GM18861 (cell line): ENCODE results near the gene PXDN.
"Not testable (repeated sequence)": the region's sequence is repeated elsewhere in the genome, so short reads cannot be mapped to it uniquely, and the experiment has no call there.

Experiments used
- ATAC-seq: cut with Tn5 transposase; IDR thresholded peaks from one replicate; pipeline ENCODE4 v1.9.1; 2021; ENCODE audit not compliant: unreplicated experiment

Gene PXDN

GRCh38 chr2:1724351-1724750, 20.0 kb downstream of the PXDN start:
- not testable (repeated sequence) for ATAC-seq

DNA sequence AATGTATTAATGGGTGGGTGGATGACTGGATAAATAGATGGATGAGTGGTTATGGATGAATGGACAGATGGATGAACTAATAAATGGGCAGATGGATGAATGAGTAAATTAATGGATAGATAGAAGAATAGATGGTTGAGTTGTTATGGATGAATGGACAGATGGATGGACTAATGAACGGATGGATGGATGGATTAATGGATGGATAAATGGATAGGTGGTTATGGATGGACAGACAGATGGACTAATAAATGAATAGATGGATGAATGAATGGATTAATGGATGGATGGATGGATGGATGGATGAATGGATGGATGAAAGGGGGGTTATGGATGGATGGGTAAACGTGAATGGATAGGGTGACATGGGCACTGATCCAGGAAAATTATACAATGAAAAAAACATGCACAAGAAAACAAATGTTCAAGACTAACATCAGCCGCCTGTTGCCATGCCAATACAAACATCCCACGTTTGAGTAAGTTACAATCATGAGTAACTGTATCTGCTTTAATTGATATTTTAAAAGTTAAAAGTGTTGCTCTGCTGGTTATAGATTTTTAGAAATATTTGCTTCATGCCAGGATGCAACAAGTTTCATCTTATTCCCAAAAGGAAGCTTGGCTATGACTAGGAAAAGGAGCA, 20.8 kb downstream of the PXDN start:
- ATAC-seq = no peak

GRCh38 chr2:1722692-1723091, 21.6 kb downstream of the PXDN start:
- ATAC-seq = no peak

DNA sequence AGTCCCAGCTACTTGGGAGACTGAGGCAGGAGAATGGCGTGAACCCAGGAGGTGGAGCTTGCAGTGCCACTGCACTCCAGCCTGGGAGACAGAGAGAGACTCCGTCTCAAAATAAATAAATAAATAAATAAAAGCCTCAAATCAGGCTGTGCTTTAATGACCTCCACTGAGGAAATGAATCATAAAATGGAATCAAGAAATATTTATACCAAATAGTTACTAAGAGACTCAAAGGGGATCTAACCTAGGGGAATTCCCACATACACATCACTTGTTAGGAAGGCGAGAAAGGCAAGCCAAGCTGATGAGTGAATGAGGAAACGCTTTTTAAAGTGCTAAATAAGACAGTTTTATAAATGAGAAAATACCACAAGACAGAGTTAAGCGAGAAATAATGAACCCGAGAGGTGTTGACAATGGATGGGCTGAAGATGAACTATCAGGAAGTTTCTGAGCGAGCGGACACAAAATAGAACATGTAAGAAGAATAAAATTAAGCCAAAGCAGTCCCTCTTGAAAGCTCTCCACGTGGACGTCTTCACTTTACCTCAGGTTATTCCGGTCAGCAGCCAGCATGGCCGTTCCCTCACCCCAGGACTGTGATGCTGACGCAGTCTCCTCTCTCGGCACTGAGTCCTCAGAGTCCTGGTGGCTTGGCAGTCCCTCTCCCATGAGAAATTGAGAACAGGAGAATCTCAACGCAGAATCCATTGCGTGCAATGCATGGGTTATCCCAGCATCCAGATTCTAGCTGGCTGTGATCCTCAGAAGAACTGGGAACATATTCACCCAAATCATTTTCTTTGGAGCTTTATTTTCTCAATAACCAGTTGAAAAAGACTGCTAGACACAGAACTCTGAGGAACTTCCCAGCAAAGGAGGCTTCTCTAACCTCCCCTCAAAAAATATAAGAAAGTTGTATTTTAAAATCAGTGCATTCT, 22.3 kb downstream of the PXDN start:
- no peak for ATAC-seq

- no peak for ATAC-seq
Measured at GRCh38 chr2:1718339-1719220, 25.7 kb downstream of the PXDN start.

DNA sequence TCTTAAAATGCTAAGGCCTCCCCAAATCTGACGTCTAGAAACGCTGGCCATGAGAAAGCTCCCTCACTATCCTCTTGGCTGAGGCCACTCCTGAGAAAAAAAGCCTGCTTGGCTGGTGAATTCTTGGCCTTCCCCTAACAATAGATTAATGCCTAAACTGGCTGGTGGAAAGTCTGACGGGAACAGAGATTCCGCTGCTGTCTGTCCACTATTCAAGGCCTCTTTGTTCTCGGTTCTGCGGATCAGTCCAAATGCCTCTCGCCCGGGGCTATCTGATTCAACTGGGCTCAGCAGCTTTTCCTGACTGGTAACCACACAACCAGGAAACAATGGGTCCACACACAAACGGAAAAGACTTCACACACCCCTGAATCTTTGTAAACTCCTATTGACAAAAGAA, 27.2 kb downstream of the PXDN start:
- no peak for ATAC-seq

DNA sequence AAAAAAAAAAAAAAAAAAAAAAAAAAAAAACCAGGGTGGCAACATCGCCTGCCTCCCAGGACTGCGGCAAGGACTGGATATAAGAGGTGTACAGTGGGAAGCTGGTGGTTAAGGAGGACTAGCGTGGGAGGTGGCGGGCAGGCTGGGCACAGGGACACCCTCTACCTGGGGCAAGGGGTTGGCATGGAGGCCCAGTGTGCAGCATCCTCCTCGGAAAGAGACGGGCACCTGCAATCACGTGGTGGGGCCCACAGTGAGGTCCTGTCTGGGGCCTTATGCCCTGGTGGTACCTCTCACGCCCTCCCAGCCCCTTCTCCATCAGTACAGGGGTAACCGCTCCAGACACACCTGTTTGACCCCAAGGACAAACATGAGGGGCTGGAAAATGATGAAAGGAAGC, 27.9 kb downstream of the PXDN start:
- no peak for ATAC-seq

- ATAC-seq = not testable (repeated sequence)
Measured at GRCh38 chr2:1716014-1716305, 28.4 kb downstream of the PXDN start.

DNA sequence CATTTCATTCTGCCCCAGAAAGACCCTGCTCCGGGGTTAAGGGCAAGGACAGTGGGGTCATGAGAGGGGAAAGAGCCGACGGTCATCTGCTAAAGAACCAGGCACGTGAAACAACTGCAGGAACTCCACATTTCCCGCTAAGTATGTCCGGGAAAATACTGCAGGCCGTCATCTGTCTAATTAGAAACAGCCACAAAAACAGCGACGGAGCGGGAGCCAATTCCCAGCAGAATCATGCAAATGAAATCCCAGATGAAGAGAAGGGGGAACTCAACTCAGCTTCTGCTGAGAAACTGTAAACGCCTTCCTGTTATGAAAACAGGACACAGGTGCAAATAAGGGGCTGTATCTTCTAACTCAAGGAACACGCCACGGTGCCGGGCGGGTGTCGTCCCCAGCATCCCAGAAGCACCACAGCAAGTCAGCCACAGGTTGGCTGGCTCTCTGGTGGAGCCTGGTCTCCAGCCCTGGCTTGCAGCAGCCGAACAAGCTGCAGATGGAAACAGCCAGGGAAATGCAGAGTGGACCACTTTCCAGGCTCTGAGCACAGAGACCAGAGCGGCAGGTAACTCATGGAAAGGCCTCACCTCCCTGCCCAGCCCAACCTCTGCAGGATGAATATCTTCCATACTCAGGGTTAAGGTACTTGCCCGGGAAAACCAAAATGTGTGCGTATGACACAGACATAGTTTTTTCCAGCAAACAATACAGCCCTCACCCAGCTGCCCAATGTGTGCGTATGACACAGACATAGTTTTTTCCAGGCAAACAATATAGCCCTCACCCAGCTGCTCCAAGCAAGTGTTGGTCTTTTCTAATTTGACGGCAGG, 28.9 kb downstream of the PXDN start:
- no peak for ATAC-seq

GRCh38 chr2:1714291-1715064, 29.8 kb downstream of the PXDN start:
- ATAC-seq = no peak

DNA sequence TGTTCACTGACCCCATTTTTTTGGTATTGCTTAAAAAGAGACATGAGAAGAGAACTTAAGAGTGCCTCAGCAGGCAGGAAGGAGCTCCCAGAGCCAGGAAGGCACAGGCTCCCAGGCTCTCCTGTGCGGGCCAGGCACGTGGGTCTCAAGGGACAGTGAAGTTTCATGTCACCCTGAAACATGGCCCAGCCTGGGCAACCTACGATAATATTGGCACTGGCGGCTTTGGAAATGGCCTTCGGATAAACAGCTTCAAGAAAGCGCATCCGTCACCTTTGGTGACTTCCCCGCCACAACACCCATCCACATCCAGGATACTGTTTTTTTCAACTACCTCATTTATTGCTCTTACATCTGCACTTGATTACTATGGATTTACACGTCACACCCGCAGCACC, 30.5 kb downstream of the PXDN start:
- no peak for ATAC-seq

DNA sequence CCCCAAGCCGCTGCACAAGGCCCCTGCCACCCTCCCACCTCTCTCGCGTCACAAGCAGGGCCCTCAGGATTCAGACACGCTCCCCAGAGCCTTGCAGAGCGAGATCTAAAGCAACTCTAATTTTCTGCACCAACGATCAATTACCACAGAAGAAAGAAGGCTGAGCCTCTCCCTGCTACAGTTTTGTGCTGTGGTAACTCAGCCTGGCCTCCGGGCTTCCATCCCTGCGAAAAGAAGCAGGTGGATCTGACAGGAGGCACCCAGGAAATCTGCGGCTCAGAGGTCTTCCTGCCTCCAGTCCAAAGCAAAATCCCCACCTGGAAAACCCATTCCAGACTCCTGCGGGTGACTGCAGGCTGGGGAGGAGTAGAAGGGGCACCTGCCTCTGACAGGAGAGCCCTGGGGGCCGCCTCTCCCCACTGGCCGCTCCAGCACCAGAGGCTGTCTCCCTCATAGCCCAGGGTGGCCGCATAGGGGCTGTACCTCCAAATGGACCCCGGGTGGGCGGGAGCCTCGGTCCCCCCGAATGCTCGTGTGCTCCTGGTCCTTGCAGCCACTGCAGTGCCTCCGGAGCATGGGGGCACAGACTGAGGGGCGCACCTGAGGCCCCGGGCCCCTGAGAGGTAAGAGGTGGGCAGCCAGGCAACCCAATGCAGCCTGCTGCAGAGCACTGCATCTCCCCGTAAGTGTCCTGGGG, 31.0 kb downstream of the PXDN start:
- ATAC-seq = no peak

- no peak for ATAC-seq
Measured at GRCh38 chr2:1709946-1710560, 34.3 kb downstream of the PXDN start.

GRCh38 chr2:1709335-1709605, 35.0 kb downstream of the PXDN start:
- no peak for ATAC-seq

GRCh38 chr2:1708476-1709334, 35.6 kb downstream of the PXDN start:
- no peak for ATAC-seq

- ATAC-seq = no peak
Measured at GRCh38 chr2:1707771-1708418, 36.4 kb downstream of the PXDN start.

DNA sequence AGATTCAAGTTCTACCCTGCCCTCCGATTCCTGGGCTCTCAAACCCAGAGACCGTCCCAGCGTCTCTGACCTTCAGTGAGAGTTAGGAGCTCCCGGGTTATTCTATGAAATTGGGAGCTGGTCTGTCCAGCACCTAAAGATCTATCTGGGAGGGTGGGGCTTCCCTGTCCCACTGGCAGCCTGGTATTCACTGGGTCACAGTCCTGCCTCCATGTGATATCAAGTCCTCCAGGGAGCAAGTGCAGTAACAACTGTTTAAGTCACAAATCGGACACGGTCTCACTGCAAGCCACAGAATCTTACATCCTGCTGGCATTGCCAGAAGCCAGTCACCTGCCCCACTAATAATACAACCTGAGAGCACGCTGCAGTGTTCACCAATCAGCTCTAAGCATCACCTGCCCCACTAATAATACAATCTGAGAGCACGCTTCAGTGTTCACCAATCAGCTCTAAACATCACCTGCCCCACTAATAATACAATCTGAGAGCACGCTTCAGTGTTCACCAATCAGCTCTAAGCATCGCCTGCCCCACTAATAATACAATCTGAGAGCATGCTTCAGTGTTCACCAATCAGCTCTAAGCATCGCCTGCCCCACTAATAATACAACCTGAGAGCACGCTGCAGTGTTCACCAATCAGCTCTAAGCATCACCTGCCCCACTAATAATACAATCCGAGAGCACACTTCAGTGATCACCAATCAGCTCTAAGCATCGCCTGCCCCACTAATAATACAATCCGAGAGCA, 38.0 kb downstream of the PXDN start:
- not testable (repeated sequence) for ATAC-seq
